H1 (cell line): Measurements from ENCODE around the gene DDX43. TPM values are rescaled to one million over a fixed set of nuclear protein-coding genes. Genes with fewer than 3 reads are reported as not detected.

Experiments used
- CTCF ChIA-PET: fragments of 300-600 bp; sonication (Branson Sonifier 250); formaldehyde crosslinking; loops from one replicate; lab custom pipeline; 2021; ENCODE audit not compliant: partially characterized antibody; lab: Charles Lee
- POLR2A ChIA-PET: fragments of 300-600 bp; sonication (Branson Sonifier 250); formaldehyde crosslinking; loops from one replicate; lab custom pipeline; 2021; ENCODE audit warnings: inconsistent platforms; ENCODE audit not compliant: partially characterized antibody; lab: Charles Lee
- DNase-seq, 2 experiments: peaks; one replicate each; pipeline versions ENCODE4 v3.0.0 to v3.0.0-alpha.2; 2010 to 2022; ENCODE audit warnings: low spot score in 2 of 2, low read depth in 1 of 2, mixed read lengths in 1 of 2
- FAIRE-seq: peaks from 2 replicates; lab custom pipeline; 2011; peaks lifted over from hg19 to GRCh38; lab: Jason Lieb, UNC
- H2AFZ ChIP-seq: 2 replicates; pipeline ENCODE4 v1.8.1; 2012; ENCODE audit warnings: low read length, inconsistent platforms
- H2AK5ac ChIP-seq: 2 replicates; pipeline ENCODE4 v1.6.1; 2013; ENCODE audit warnings: low read depth, low read length
- H2BK120ac ChIP-seq: replicated peaks from 2 replicates; pipeline ENCODE3; 2013; ENCODE audit warnings: low read depth, low read length, inconsistent platforms
- H2BK12ac ChIP-seq: 2 replicates; pipeline ENCODE4 v1.6.1; 2013; ENCODE audit warnings: low read depth, low read length
- H2BK15ac ChIP-seq: 2 replicates; pipeline ENCODE4 v1.6.1; 2013; ENCODE audit warnings: low read length
- H2BK20ac ChIP-seq: 2 replicates; pipeline ENCODE4 v1.6.1; 2013; ENCODE audit warnings: low read length
- H2BK5ac ChIP-seq: 2 replicates; pipeline ENCODE4 v1.6.1; 2013; ENCODE audit warnings: low read depth, low read length
- H3K14ac ChIP-seq: 2 replicates; pipeline ENCODE4 v1.6.1; 2013; ENCODE audit warnings: inconsistent platforms; ENCODE audit not compliant: insufficient read length
- H3K18ac ChIP-seq: 2 replicates; pipeline ENCODE4 v1.6.1; 2013; ENCODE audit warnings: low read length; ENCODE audit errors: extremely low read depth
- H3K23ac ChIP-seq: 2 replicates; pipeline ENCODE4 v1.6.1; 2013; ENCODE audit warnings: inconsistent platforms; ENCODE audit not compliant: insufficient read length
- H3K23me2 ChIP-seq: 2 replicates; pipeline ENCODE4 v1.6.1; 2013; ENCODE audit warnings: low read depth, low read length
- H3K27ac ChIP-seq: 2 replicates; pipeline ENCODE4 v1.6.1; 2011; ENCODE audit warnings: low read depth, low read length, inconsistent platforms
- H3K27me3 ChIP-seq, 4 experiments: replicated peaks in 1 of 4; 1 replicate in 1 of 4; 2 replicates in 3 of 4; pipeline versions ENCODE4 v1.6.1 to v1.8.1; 2011 to 2013; ENCODE audit warnings: low read length in 3 of 4, mild to moderate bottlenecking in 3 of 4, inconsistent platforms in 2 of 4, mixed read lengths in 2 of 4, moderate library complexity in 1 of 4; ENCODE audit not compliant: control insufficient read depth in 3 of 4, insufficient read depth in 3 of 4; ENCODE audit errors: extremely low read depth in 1 of 4
- H3K36me3 ChIP-seq, 4 experiments: 2 replicates each; pipeline versions ENCODE4 v1.6.1 to v1.8.1; 2011 to 2013; ENCODE audit warnings: mild to moderate bottlenecking in 4 of 4, low read length in 3 of 4, moderate library complexity in 2 of 4, control low read depth in 1 of 4, inconsistent platforms in 1 of 4; ENCODE audit not compliant: insufficient read depth in 4 of 4, control insufficient read depth in 2 of 4
- H3K4ac ChIP-seq: replicated peaks from 2 replicates; pipeline ENCODE3; 2013; ENCODE audit warnings: low read length, low read depth, mixed read lengths, inconsistent platforms; ENCODE audit not compliant: insufficient read length
- H3K4me1 ChIP-seq, 4 experiments: replicated peaks in 1 of 4; 1 replicate in 1 of 4; 2 replicates in 3 of 4; pipeline versions ENCODE4 v1.6.1 to v1.8.1; 2011 to 2013; ENCODE audit warnings: low read length in 3 of 4, inconsistent platforms in 2 of 4, mixed read lengths in 1 of 4; ENCODE audit not compliant: insufficient read depth in 4 of 4, control insufficient read depth in 3 of 4
- H3K4me2 ChIP-seq, 2 experiments: 2 replicates each; pipeline versions ENCODE4 v1.6.1 to v1.8.1; 2011 to 2013; ENCODE audit warnings: low read depth in 2 of 2, low read length in 2 of 2, control low read depth in 1 of 2, inconsistent platforms in 1 of 2, mild to moderate bottlenecking in 1 of 2; ENCODE audit not compliant: insufficient read depth in 1 of 2
- H3K4me3 ChIP-seq, 4 experiments: fragments of 200-600, 300-600 bp in 1 of 4; sonication (generic), shearing (Covaris generic), sonication (Bioruptor Twin) in 1 of 4; 2 replicates each; pipeline versions ENCODE4 v1.5.1 to v1.8.1; 2011 to 2016; ENCODE audit warnings: low read length in 4 of 4, low read depth in 3 of 4, control low read depth in 2 of 4, inconsistent platforms in 2 of 4, mild to moderate bottlenecking in 2 of 4, mixed read lengths in 1 of 4, moderate library complexity in 1 of 4; ENCODE audit not compliant: insufficient read depth in 2 of 4; ENCODE audit errors: extremely low read depth in 1 of 4
- H3K56ac ChIP-seq: replicated peaks from 2 replicates; pipeline ENCODE3; 2013; ENCODE audit warnings: low read depth, mild to moderate bottlenecking, mixed read lengths, low read length, inconsistent platforms; ENCODE audit not compliant: insufficient read length
- H3K79me1 ChIP-seq: 2 replicates; pipeline ENCODE4 v1.6.1; 2013; ENCODE audit warnings: low read depth, low read length, control low read depth
- H3K79me2 ChIP-seq, 2 experiments: 2 replicates each; pipeline versions ENCODE4 v1.6.1 to v1.8.1; 2012 to 2013; ENCODE audit warnings: low read length in 2 of 2, mild to moderate bottlenecking in 2 of 2, inconsistent platforms in 1 of 2; ENCODE audit not compliant: insufficient read depth in 2 of 2, control insufficient read depth in 1 of 2
- H3K9ac ChIP-seq, 4 experiments: replicated peaks in 1 of 4; 1 replicate in 1 of 4; 2 replicates in 3 of 4; pipeline versions ENCODE4 v1.6.1 to v1.8.1; 2011 to 2013; ENCODE audit warnings: low read depth in 3 of 4, low read length in 3 of 4, control low read depth in 2 of 4, mild to moderate bottlenecking in 2 of 4, moderate library complexity in 2 of 4, inconsistent platforms in 1 of 4; ENCODE audit errors: extremely low read depth in 1 of 4
- H3K9me3 ChIP-seq, 2 experiments: 2 replicates each; pipeline versions ENCODE4 v1.6.1 to v1.8.1; 2012 to 2013; ENCODE audit warnings: mild to moderate bottlenecking in 2 of 2, moderate library complexity in 2 of 2, control low read depth in 1 of 2, inconsistent platforms in 1 of 2, low read depth in 1 of 2, low read length in 1 of 2, mixed read lengths in 1 of 2; ENCODE audit not compliant: insufficient read depth in 2 of 2
- H4K20me1 ChIP-seq, 2 experiments: replicated peaks in 1 of 2; 2 replicates each; pipeline versions ENCODE3 to v1.8.1; 2011 to 2013; ENCODE audit warnings: inconsistent platforms in 2 of 2, low read length in 2 of 2, mild to moderate bottlenecking in 1 of 2; ENCODE audit not compliant: insufficient read depth in 2 of 2, control insufficient read depth in 1 of 2
- H4K5ac ChIP-seq: 2 replicates; pipeline ENCODE4 v1.6.1; 2013; ENCODE audit warnings: low read length, low read depth, mixed read lengths, inconsistent platforms; ENCODE audit not compliant: insufficient read length
- H4K8ac ChIP-seq: 2 replicates; pipeline ENCODE4 v1.8.0; 2013; ENCODE audit warnings: mild to moderate bottlenecking, moderate library complexity, low read length, inconsistent platforms; ENCODE audit not compliant: insufficient read depth; ENCODE audit errors: extremely low read depth
- H4K91ac ChIP-seq: replicated peaks from 2 replicates; pipeline ENCODE3; 2013; ENCODE audit warnings: low read length, mixed read lengths, inconsistent platforms; ENCODE audit not compliant: insufficient read length
- ATF3 ChIP-seq: IDR thresholded peaks from 2 replicates; pipeline ENCODE4 v1.6.1; 2011; ENCODE audit warnings: low read depth, mild to moderate bottlenecking, low read length; ENCODE audit not compliant: insufficient read depth
- BACH1 ChIP-seq: IDR thresholded peaks from 2 replicates; pipeline ENCODE4 v1.6.1; 2012; ENCODE audit warnings: low read length, improper control_type of control experiment
- CBX8 ChIP-seq: fragments of 300-800, 300-1000 bp; sonication (generic); IDR thresholded peaks from 2 replicates; pipeline ENCODE4 v1.7.1; 2016; ENCODE audit warnings: low read depth, low read length, borderline replicate concordance
- CHD1 ChIP-seq: IDR thresholded peaks from 2 replicates; pipeline ENCODE4 v1.6.1; 2012; ENCODE audit warnings: low read depth, low read length, improper control_type of control experiment
- CTBP2 ChIP-seq: IDR thresholded peaks from 2 replicates; pipeline ENCODE4 v1.7.0; 2011; ENCODE audit warnings: borderline replicate concordance, mild to moderate bottlenecking, moderate library complexity, mixed read lengths, low read length; ENCODE audit not compliant: insufficient read depth, insufficient read length
- KDM5A ChIP-seq: fragments of 200-600 bp; IDR thresholded peaks from 2 replicates; pipeline ENCODE4 v1.7.1; 2012; ENCODE audit warnings: mild to moderate bottlenecking, low read length, inconsistent platforms, mixed read lengths
- RBBP5 ChIP-seq: IDR thresholded peaks from 2 replicates; pipeline ENCODE4 v1.7.1; 2012; ENCODE audit warnings: low read depth, mild to moderate bottlenecking, inconsistent platforms, low read length, moderate library complexity, borderline replicate concordance
- RNF2 ChIP-seq: fragments of 200-900, 300-1000 bp; sonication (generic); IDR thresholded peaks from 2 replicates; pipeline ENCODE4 v1.7.1; 2016; ENCODE audit warnings: borderline replicate concordance, low read depth, mild to moderate bottlenecking, antibody characterized with exemption, low read length; ENCODE audit not compliant: poor library complexity, severe bottlenecking; ENCODE audit errors: missing control alignments
- RXRA ChIP-seq: IDR thresholded peaks from 2 replicates; pipeline ENCODE4 v1.6.1; 2011; ENCODE audit warnings: low read depth, mild to moderate bottlenecking, low read length, moderate library complexity; ENCODE audit not compliant: insufficient read depth
- SIN3A ChIP-seq, 2 experiments: IDR thresholded peaks in 1 of 2; conservative IDR thresholded peaks in 1 of 2; 2 replicates each; pipeline ENCODE4 v1.6.1; 2011 to 2012; ENCODE audit warnings: low read length in 2 of 2, improper control_type of control experiment in 1 of 2, low read depth in 1 of 2, mild to moderate bottlenecking in 1 of 2
- SIRT6 ChIP-seq: IDR thresholded peaks from one replicate; pipeline ENCODE4 v1.7.1; 2012; ENCODE audit warnings: low read length, inconsistent platforms
- SP2 ChIP-seq: IDR thresholded peaks from 2 replicates; pipeline ENCODE4 v1.6.1; 2012; ENCODE audit warnings: mild to moderate bottlenecking, low read length, inconsistent platforms
- YY1 ChIP-seq: IDR thresholded peaks from 2 replicates; pipeline ENCODE4 v1.6.1; 2011; ENCODE audit warnings: low read depth, mild to moderate bottlenecking, low read length
- ZNF274 ChIP-seq: IDR thresholded peaks from 2 replicates; pipeline ENCODE4 v1.7.0; 2012; ENCODE audit warnings: low read length, borderline replicate concordance; ENCODE audit errors: extremely low read depth
- WGBS, 2 experiments: shearing (Covaris generic) in 1 of 2; methylation state at CpG; one replicate each; pipeline versions ENCODE4 v1.1.6 to v1.1.7; 2013 to 2015; ENCODE audit warnings: low lambda C conversion rate in 2 of 2, mixed read lengths in 2 of 2, inconsistent platforms in 1 of 2, low coverage in 1 of 2, missing lambda C conversion rate in 1 of 2; ENCODE audit not compliant: insufficient replicate concordance in 2 of 2, insufficient coverage in 1 of 2, insufficient read length in 1 of 2; ENCODE audit errors: extremely low coverage in 1 of 2, missing lambda C conversion rate in 1 of 2; 5-methylcytosine and 5-hydroxymethylcytosine counted together
- polyA plus RNA-seq, 7 experiments: library from polyadenylated mRNA; depleted of rRNA in 3 of 7; stranded (reverse) in 5 of 7; unstranded in 2 of 7; fragments of >200 nt in 5 of 7; fragments of 200-250 nt in 2 of 7; gene quantifications; 1 replicate in 5 of 7; 2 replicates in 1 of 7; 4 replicates in 1 of 7; pipeline versions ENCODE4 v1.2.1 to v1.2.3, GENCODE V29; 2011 to 2013; ENCODE audit warnings: missing spikeins in 2 of 7, mixed read lengths in 2 of 7
- total RNA-seq: library from RNA; stranded (reverse); fragmentation: NEBNext Ultra II Directional; extraction: Animal tissue kit (Norgen Biotek cat#: 25700); gene quantifications from 2 replicates; pipeline ENCODE4 v1.2.1, GENCODE V29; 2021

The DDX43 gene
- total and polyA plus RNA-seq, 2 of the 8 experiments (the other 6 are each of a cell fraction or from before 2014, with no cell fraction given), result 0.05 TPM; not detected in 1

- Histone ChIP-seq H3K9ac (no peak overlapping the region), H3K4me1 (no peaks in the 10 kb centered on the region), H4K8ac (no peak overlapping the region), H3K23me2 (no peaks in the 10 kb centered on the region), H4K20me1 (no peaks in the 10 kb centered on the region), H3K27ac (no peak overlapping the region), H3K23ac (no peak overlapping the region), H4K5ac (no peak overlapping the region), H2BK5ac (no peak overlapping the region), H2BK12ac (no peak overlapping the region), H3K18ac (no peak overlapping the region), H2AK5ac (no peak overlapping the region), H3K27me3 (peaks cover 0 to 1% (median 0%) of the 10 kb centered on the region in 4 experiments; a peak in 1 of 7 replicates), H2BK120ac (no peak overlapping the region), H3K9me3 (no peaks in the 10 kb centered on the region), H3K4me2 (no peak overlapping the region), H3K79me1 (no peaks in the 10 kb centered on the region), H2AFZ (no peak overlapping the region), H3K4ac (no peak overlapping the region), H3K14ac (no peak overlapping the region), H3K4me3 (no peak overlapping the region), H2BK20ac (no peak overlapping the region), H3K56ac (no peak overlapping the region), H3K79me2 (no peaks in the 10 kb centered on the region), H2BK15ac (no peak overlapping the region), H3K36me3 (no peaks in the 10 kb centered on the region), H4K91ac (no peak overlapping the region)
- CTCF ChIA-PET, result no interaction called here
- DNase-seq (no peak), FAIRE-seq (no peak)
- POLR2A ChIA-PET, result no interaction called here
- WGBS, 2 experiments, result 96% methylated on average over 3 of the region's 3 CpGs; no CpG with 5 or more reads in 1 of the 2 experiments
- TF ChIP-seq RXRA, result no peak
- no peak for TF ChIP-seq ZNF274
- TF ChIP-seq CHD1, result no peak
- no peak for TF ChIP-seq CTBP2
- no peak for TF ChIP-seq BACH1
- TF ChIP-seq RNF2, result no peak
- TF ChIP-seq ATF3, result no peak
- TF ChIP-seq YY1, result no peak
- TF ChIP-seq CBX8, result no peak
- TF ChIP-seq SIRT6, result no peak
- no peak for TF ChIP-seq SIN3A (conservative IDR thresholded peaks at IDR 0.05 in 1 of 2, IDR thresholded peaks at IDR 0.05 in 1 of 2; ENCODE audit: low read depth in 1 of 2, low read length in 2 of 2)
- no peak for TF ChIP-seq KDM5A
- TF ChIP-seq SP2, result no peak
- no peak for TF ChIP-seq RBBP5
Measured at GRCh38 chr6:73413102-73413501, 18.5 kb downstream of the DDX43 start.
